GM23338 (cell line): ENCODE results near the gene ASAP2. TPM values are rescaled to one million over a fixed set of nuclear protein-coding genes. Genes with fewer than 3 reads are reported as not detected.

Experiments
- ATAC-seq: fragments of 200-7000 bp; cut with Tn5 transposase; 3 replicates; pipeline ENCODE4 v1.9.1; 2020
- DNase-seq: peaks from one replicate; pipeline ENCODE4 v3.0.0-alpha.2; 2015; ENCODE audit warnings: low spot score
- H2AFZ ChIP-seq: fragments of 200-600 bp; sonication (generic); 2 replicates; pipeline ENCODE4 v1.8.0; 2016; ENCODE audit warnings: antibody characterized with exemption, mild to moderate bottlenecking, moderate library complexity
- H3F3A ChIP-seq: fragments of 200-600 bp; sonication (generic); replicated peaks from 2 replicates; pipeline ENCODE4 v1.8.0; 2017; ENCODE audit warnings: antibody characterized with exemption, mixed run types, low read depth
- H3K27ac ChIP-seq: fragments of 200-600 bp; sonication (generic); 2 replicates; pipeline ENCODE4 v1.6.1; 2016; ENCODE audit warnings: low read depth
- H3K27me3 ChIP-seq: fragments of 200-600 bp; sonication (generic); 2 replicates; pipeline ENCODE4 v1.8.0; 2016; ENCODE audit warnings: mild to moderate bottlenecking, mixed run types, moderate library complexity; ENCODE audit not compliant: insufficient read depth
- H3K36me3 ChIP-seq: fragments of 200-600 bp; sonication (generic); 2 replicates; pipeline ENCODE4 v1.8.0; 2016; ENCODE audit warnings: mild to moderate bottlenecking; ENCODE audit not compliant: insufficient read depth
- H3K4me1 ChIP-seq: fragments of 200-600 bp; sonication (generic); 2 replicates; pipeline ENCODE4 v1.8.0; 2016; ENCODE audit warnings: mild to moderate bottlenecking, moderate library complexity; ENCODE audit not compliant: insufficient read depth
- H3K4me2 ChIP-seq: fragments of 200-600 bp; sonication (generic); 2 replicates; pipeline ENCODE4 v1.7.1; 2017; ENCODE audit warnings: mixed run types
- H3K4me3 ChIP-seq: fragments of 200-600 bp; sonication (generic); 2 replicates; pipeline ENCODE4 v1.6.1; 2016; ENCODE audit warnings: mixed run types
- H3K79me2 ChIP-seq: fragments of 200-600 bp; sonication (generic); replicated peaks from 2 replicates; pipeline ENCODE4 v1.8.0; 2017; ENCODE audit warnings: mild to moderate bottlenecking; ENCODE audit not compliant: insufficient read depth
- H3K9me2 ChIP-seq: fragments of 200-600 bp; sonication (generic); 2 replicates; pipeline ENCODE4 v1.8.0; 2017; ENCODE audit not compliant: insufficient read depth
- H4K20me1 ChIP-seq: fragments of 200-600 bp; sonication (generic); replicated peaks from 2 replicates; pipeline ENCODE4 v1.8.0; 2017; ENCODE audit warnings: mild to moderate bottlenecking; ENCODE audit not compliant: insufficient read depth
- H3K27ac Mint-ChIP-seq: 2 replicates; pipeline ENCODE4 v1.8.0; 2020; ENCODE audit warnings: inconsistent platforms, mild to moderate bottlenecking, moderate library complexity, mixed read lengths
- H3K27me3 Mint-ChIP-seq: 3 replicates; pipeline ENCODE4 v1.8.0; 2022; ENCODE audit warnings: low read depth, mild to moderate bottlenecking, moderate library complexity, mixed read lengths, inconsistent platforms; ENCODE audit not compliant: insufficient read depth, poor library complexity
- H3K36me3 Mint-ChIP-seq: 3 replicates; pipeline ENCODE4 v1.8.0; 2021; ENCODE audit warnings: low read depth, mild to moderate bottlenecking, inconsistent platforms, moderate library complexity, mixed read lengths
- H3K4me1 Mint-ChIP-seq: 3 replicates; pipeline ENCODE4 v1.8.0; 2020; ENCODE audit warnings: mild to moderate bottlenecking, inconsistent platforms, mixed read lengths
- H3K4me3 Mint-ChIP-seq: 3 replicates; pipeline ENCODE4 v1.8.0; 2021; ENCODE audit warnings: moderate library complexity, mild to moderate bottlenecking, inconsistent platforms, mixed read lengths
- H3K9me3 Mint-ChIP-seq: 3 replicates; pipeline ENCODE4 v1.8.0; 2020; ENCODE audit warnings: moderate library complexity, mild to moderate bottlenecking, inconsistent platforms, mixed read lengths
- EZH2 ChIP-seq: fragments of 200-600 bp; sonication (generic); IDR thresholded peaks from one replicate; pipeline ENCODE4 v1.8.0; 2017; ENCODE audit warnings: antibody characterized with exemption, mild to moderate bottlenecking, low read depth; ENCODE audit not compliant: unreplicated experiment
- EZH2phosphoT487 ChIP-seq: fragments of 200-600 bp; sonication (generic); IDR thresholded peaks from one replicate; pipeline ENCODE4 v1.8.1; 2018; ENCODE audit warnings: antibody characterized with exemption; ENCODE audit not compliant: unreplicated experiment
- JUNB ChIP-seq: IDR thresholded peaks from one replicate; pipeline ENCODE4 v1.6.1; 2016; ENCODE audit warnings: antibody characterized with exemption; ENCODE audit not compliant: unreplicated experiment
- ZNF114 ChIP-seq: fragments of 250-450 bp; sonication (Bioruptor Pico); IDR thresholded peaks from 2 replicates; pipeline ENCODE4 v1.5.0; 2020; ENCODE audit warnings: mild to moderate bottlenecking, moderate library complexity
- ZNF462 ChIP-seq: fragments of 250-450 bp; sonication (Bioruptor Pico); IDR thresholded peaks from 2 replicates; pipeline ENCODE4 v1.5.0; 2020; ENCODE audit warnings: mild to moderate bottlenecking, moderate library complexity
- polyA plus RNA-seq: library from polyadenylated mRNA; unstranded; fragments of >200 nt; fragmentation: Nextera tagmentation; extraction: Ambion mirVana; gene quantifications from 2 replicates; pipeline ENCODE4 v1.2.1, GENCODE V29; 2016
- total RNA-seq: library from RNA; depleted of rRNA; stranded (reverse); fragments of >200 nt; shearing (Covaris generic); gene quantifications from 2 replicates; pipeline ENCODE4 v1.2.3, GENCODE V29; 2014

The ASAP2 gene
- total and polyA plus RNA-seq, 2 experiments from 2014 or later: 2.6 to 15.6 TPM

- TF ChIP-seq ZNF462 (CRISPR knock-in tag) (no peak), ZNF114 (CRISPR knock-in tag) (no peak)
Observed at GRCh38 chr2:9189901-9190300, 16.7 kb upstream of the ASAP2 start (continued).

- Mint-ChIP-seq H3K27ac (no peak overlapping the region; the same call in 1 of the 2 replicates), H3K4me1 (peaks cover 5% of the 10 kb centered on the region), H3K4me3 (no peak overlapping the region), H3K36me3 (no peaks in the 10 kb centered on the region), H3K9me3 (no peaks in the 10 kb centered on the region), H3K27me3 (peaks cover 2% of the 10 kb centered on the region)
- no peaks in the 10 kb centered on the region for H3F3A ChIP-seq
- no peak overlapping the region for H3K27ac ChIP-seq
- H4K20me1 ChIP-seq: no peaks in the 10 kb centered on the region
- DNase-seq: peak; percentile 59
- H2AFZ ChIP-seq: no peak overlapping the region
- no peaks in the 10 kb centered on the region for H3K27me3 ChIP-seq
- H3K4me1 ChIP-seq: 0 out of 2 replicates have a peak, but pooled peaks cover 5% of the 10 kb centered on the region
- no peak overlapping the region for H3K4me3 ChIP-seq
- no peaks in the 10 kb centered on the region for H3K36me3 ChIP-seq
- no peaks in the 10 kb centered on the region for H3K9me2 ChIP-seq
- H3K79me2 ChIP-seq: no peaks in the 10 kb centered on the region
- H3K4me2 ChIP-seq: no peak overlapping the region
- peak; percentile 96 for ATAC-seq
- no peak for TF ChIP-seq JUNB
- no peak for TF ChIP-seq ZNF462 (CRISPR knock-in tag)
- TF ChIP-seq EZH2: no peak
- no peak for TF ChIP-seq ZNF114 (CRISPR knock-in tag)
- TF ChIP-seq EZH2phosphoT487: no peak
Observed at GRCh38 chr2:9191041-9191481, 15.6 kb upstream of the ASAP2 start.
